ENCODE results near the gene ANKRD33B.

ANKRD33B gene

DNA sequence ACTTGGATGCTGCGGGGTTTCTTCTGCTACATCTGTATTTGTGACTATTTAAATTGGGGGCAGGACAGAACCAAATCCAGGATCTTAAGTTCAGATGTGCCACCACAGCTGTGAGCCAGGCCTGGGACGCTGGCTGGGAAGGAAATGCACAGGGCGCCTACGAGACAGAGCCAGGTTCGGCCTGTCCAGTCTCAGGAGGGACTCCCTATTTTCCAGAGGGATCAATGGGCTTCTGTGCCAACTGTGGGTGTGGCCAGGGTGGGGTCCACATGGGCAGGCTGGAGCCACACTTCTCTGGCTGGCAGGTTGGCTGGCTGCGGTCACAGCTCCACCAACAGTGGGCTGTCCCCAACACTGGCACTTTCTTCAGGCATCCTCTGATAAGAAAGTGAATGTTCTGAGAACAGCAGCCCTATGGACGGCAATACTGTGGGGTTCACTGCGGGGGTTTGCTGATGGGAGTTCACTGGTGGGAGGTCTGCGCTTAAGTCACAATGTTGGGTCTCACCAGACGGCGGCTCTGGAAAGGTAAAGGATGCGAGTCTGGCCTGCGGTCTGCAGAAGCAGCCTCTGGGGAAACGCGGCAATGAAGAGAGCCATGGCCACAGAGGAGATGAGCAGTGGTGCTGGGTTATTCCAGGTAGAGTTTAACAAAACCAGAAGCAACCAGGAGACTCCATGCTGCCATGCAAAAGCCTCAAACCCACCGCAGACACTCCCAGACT is 119.1 kb downstream of the ANKRD33B start:
- DNase-seq: no peak

DNA sequence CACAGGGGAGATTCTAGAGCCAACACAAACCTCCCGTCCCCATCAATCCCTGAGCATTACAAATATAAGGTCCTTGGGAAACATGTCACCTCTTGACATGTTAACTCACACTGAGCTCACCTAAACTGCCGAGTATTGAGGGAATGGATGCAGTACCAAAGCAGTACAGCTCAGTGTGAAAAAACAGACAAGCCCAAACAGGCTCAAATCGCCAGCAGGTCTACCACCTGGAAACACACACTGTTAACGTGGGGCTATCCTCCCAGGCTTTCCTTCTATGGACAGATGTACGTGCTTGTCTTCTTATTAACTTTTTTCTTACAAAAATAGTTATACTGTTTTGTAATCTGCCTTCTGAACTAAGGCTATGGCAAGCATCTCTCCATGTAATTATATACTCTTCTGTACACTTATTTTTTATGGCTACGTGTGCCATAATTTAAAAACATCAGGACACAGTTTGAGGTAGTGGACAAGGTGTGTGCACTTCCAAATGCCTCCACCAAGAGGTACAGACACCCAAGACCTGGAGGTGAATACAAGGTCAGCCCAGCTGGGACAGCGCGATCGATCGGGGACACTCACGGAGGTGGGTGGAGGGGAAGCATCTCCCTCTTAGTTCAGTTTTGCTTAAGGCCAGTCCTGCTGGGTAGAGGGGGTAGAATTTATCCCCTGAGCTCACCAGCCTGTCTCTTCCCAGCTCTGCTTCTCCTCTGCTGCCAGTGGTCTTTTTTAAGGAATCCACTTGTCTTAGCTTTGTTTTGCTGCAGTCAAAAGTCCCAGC is 120.6 kb downstream of the ANKRD33B start:
- DNase-seq: no peak

DNA sequence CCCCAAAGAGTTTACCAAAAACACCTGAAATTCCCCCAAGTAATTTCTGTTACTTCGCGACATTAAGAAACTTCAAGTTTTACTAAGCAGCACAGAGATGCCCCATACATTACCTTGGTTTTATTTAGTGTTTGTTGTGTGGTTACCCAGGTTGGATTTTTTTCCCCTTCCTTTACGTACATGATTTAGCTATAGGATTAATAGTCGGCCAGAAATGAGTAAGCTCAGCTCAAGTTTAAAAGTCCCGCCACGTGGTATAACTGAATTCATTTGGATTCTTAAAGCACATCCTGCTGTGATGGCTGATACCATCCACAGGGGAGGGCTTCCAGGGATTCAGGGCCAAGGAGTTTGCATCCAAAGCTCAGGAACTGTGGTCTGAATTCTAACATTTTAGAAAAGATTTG is 121.2 kb downstream of the ANKRD33B start:
- DNase-seq: no peak

DNA sequence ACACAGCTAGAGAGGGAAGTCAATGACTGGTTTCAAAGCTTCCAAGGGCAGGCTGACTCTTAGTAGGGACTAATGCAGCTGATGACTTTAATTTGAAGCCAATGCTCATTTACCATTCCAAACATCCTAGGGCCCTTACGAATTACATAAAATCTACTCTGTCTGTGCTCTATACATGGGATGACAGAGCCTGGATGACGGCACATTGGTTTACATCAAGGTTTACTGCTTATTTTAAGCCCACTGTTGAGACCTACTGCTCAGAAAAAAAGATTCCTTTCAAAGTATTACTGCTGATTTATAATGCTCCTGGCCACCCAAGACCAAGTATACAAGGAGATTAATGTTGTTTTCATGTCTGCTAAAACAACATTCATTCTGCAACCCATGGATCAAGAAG is 123.0 kb downstream of the ANKRD33B start:
- no peak for DNase-seq

DNA sequence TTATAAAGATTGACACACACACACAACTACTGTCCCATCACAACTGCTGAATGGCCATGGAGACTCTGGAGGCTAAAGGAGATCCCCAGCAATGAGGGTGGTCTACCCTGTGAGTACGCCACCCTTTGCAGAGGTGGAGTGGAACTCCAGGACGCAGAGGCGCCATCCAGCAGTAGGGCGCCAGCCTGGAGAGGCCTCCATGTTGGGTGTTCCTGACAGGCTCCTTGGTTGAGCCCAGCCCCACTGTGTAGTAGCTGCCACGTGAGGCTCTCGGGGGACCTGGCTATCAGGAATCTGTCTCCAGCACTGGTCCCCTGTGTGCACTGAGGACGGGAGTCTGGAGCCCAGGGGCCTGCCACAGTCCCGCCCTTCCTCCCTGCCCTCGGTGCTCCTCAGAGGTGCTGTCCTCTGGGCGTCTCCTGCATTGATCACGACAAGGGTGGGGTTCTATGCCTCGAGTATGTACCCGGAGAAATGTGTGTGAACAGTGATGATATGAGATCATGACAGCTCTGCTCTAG is 124.8 kb downstream of the ANKRD33B start:
- DNase-seq: no peak

DNA sequence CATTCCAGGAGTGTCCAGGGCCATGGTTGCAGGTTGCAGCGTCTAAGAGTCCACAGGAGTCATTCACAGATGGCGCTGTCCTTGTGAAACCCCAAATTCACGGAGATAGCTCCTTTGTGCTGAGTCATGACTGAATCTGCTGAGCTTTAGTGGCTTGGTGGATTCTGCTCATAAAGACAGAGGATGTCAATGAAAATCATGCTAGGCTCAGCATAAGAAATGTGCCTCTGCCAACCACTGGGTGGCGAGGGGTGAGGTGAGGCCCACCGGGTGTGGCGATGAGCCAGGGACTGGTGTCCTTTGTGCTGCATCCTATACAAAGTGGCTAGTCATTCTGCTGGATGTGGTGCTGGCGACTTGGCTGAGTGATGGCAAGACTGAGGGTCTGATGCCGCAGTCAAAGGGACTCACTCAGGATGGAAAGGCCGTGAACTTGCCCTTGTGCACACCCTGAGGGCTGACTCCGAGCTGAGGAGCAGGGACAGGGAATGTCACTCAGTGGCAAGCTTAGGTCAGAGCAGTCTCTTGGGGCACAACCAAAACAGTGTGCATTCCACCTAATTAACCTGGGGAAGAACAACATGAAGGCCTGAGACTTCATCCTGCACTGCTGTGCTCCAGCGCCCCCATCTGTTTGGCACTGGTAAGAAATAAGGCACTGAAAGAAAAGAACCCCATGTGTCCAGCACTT is 125.7 kb downstream of the ANKRD33B start:
- no peak for DNase-seq

DNA sequence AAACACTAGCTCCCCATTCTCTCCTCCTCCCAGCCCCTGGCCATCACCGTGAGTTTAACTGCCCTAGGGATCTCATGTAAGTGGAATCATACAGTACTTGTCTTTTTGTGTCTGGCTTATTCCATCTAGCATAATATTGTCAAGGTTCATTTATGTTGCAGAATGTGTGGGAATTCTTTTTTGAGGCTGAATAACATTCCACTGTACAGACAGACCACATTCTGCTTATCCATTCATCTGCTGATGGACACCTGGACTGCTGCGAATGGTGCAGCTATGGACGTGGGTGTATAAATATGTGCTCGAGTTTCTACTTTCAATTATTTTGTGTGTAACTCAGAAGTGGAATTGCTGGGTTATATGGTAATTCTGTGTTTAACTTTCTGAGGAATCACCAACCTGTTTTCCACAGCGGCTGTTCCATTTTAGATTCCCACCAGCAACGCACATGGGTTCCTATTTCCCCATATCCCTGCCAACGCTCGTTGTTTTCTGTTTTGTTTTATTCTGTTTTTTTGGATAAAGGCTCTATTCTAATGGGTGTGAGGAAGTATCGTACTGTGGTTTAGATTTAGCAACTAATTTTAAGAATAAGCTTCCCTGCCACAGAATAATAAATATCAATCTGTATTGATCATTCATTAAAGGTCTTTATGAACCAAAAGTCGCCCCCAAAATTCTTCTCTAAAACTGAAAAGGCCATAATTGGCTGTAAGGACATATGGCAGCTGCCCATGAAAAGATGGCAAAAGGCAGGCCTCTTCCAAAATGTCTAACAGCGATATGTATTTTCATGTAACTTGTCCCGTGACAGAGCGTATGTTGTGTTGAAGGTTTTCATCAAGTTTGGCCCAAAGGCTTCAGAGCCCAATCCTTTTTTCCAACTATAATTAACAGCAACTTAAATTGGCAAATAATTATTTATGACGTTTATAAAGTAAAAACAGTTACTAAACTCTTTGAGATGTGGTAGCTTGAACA is 126.9 kb downstream of the ANKRD33B start:
- no peak for DNase-seq

DNA sequence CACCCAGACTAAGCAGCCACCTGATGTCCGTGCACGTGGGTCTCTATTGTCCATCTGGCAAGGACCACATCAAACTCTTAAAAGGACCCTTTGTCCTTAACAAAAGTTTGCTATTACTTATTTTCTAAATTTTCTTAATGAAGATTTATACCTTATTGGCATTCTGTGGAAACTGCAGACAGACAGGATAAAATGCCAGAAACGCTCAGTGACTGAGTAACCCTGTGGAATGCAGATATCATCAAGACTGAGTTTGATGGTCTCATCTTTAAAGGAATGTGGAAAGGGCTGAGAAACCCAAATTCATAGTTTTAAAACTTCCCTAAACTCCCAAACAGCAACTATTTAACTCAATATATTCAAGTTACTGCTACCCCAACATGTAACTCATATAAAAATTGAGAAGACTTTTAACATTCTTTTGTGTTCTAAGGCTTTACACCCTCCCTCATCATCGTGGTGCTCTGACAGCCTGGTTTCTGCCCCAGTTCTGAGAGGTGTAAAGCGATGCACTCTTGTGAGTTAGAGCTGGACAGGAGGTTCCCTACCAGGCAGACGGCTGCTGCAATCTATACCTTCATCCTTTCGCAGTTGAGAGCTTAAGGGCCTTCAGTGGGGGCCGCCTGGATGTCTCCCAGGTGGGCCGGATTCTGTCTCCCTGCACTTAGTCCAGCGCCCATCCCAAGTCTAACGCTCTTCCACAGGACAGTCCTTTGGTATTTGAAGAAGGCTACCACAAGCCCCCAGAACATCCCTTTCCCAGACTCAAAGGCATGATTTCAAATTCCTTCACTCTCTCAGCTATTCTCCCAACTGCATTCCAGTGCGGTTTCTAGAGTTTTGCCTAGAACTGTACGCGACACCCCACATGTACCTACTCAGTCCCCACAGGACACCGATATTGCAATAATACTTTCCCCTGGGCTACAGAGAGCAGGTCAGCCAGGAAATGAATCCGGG is 128.2 kb downstream of the ANKRD33B start:
- DNase-seq: no peak

DNA sequence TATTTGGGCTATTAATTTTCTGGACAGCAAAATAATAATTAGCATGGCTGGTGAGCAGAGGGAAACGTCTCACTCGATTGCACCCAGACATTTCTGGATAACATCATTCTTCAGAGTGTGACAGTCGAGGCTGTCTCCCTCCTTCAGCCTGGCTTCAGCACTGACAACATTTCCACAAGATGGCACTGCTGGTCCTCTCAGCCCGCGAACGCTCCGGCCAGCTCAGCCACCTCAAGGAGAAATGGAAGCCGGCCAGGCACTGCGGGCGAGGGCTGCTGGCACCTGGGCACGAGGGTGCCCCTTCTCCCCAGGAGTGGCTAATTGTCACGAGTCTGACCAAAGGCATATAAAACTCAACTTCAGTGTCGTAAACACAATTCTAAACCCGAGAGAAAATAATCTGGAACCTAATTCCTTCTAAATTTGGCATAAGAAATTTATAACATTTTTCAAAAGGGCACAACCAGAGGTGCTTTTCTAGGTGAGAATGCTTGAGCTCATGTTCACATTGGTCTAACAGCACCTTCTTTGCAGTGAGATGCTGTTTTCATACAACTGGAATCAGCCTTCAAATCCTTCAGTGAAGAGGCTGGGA is 131.3 kb downstream of the ANKRD33B start:
- DNase-seq: no peak

DNA sequence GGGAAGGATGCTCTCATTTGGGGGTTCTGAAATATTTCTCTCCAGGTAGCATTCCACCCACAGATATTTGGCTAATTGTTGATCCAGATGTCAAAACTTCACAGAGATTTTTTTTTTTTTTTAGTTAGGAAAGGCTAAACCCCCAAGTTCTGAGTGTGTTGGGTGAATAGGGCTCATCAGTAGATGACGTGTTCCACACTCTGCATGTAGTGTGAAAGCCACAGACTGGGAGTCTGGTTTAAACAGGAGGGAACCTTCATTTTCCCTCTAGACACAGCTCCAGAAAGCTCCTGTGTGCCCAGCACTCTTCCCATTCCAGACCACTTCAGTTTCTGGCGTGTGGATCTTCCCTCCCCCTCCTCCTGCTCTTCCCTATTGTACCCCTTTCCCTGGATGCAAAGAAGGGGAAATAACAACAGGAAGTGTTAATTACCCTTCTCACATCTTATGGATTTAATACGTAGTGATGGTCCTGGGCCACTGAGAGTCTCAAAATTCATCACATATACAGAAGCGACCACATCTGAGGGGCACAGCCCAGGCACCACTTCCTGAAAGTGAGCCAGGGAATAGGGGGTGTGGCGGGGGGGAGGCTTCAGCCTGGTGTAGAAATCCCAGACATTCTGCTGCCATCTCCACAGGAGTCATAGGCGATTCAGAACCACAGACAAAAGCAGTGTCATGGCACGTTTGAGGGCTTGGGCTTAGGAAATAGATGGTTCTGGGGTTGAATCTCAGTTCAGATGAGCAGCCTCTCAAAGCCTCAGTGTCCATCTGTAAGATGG is 132.1 kb downstream of the ANKRD33B start:
- DNase-seq: no peak

DNA sequence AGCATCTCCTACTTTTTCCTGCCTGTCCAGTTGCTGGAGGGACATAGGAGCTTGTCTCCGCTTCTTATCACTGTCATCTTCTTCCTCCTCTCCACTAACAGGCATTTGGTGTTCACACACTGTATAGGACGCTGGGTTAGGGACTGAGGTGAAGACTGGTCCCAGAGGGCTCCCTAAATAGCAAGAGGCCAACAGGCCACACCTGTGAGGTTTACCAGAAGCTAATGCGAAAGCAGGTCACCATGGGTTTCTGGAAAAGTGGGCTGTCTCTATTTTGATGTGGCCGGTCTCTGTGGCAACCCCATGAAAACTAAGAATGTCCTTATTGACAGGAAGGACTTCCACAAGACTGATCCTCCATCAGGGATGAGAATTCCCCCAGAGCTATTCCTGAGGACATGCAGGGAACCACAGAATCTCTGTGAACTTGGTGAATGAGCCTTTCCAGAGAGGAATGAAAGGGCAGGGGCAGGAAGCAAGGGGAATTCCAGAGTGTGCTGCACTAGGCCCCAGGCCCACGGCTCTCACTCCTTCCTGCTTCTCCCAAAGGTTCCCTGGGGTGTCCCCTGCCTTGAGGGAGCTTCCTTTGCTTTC is 135.5 kb downstream of the ANKRD33B start:
- DNase-seq: no peak

DNA sequence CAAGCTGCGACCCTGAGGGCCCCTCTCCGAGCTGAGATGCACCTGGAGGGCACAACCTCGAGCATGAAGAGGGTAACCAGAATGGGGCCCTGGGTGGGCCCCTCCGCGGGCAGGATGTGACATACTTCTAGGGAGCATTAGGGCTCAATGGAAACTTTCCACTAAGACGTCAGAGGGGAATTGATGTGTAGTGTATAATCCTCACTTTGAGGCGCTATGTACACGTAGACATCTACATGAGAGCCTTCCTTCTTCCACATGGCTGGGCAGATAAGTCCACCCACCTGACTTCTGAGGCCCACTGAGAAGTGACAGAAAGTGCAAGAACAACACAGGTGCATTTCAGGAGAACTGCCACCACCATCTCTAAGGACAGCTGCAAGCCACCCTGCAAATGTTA is 136.1 kb downstream of the ANKRD33B start:
- DNase-seq: no peak

DNA sequence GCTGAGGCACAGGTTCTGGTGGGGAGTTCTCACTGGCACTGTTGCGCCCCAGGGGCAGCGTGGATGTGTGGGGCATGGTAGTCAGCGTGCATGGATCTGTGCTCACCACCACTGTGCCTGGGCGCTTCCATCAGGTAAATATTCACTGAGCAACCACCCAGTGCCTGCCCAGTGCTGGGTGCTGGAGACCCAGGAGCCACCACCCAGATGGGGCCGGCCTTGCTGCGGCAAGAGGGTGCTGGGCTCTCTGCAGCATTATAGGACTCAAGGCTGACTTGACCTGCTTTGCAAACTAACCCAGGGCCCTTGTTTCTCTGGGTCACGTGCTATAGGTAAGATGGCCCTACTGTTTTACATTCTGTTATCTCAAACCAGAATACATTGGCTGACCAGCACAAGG is 136.6 kb downstream of the ANKRD33B start:
- DNase-seq: no peak

DNA sequence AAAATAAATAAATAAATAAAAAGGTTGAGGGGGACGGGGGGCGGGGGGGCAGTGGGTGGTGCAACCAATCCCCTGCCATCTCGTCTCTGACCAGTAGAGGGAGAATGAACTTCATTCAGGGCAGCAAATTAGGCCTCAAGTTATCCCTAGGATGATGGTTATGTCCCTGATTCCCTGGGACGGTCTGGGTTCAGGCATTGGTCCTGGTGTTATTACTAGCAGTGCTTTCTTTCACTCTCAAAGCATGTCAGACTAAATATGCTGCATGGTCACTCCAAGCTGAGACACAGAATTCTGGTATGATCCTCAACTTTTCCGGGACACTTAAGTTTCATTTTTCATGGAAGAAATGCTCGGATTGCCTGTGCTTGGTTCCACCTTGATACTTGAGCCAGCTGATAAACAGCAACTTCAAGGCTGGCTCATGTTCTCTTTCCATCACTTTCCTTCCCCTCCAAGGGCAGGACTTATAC is 137.7 kb downstream of the ANKRD33B start:
- DNase-seq: no peak

DNA sequence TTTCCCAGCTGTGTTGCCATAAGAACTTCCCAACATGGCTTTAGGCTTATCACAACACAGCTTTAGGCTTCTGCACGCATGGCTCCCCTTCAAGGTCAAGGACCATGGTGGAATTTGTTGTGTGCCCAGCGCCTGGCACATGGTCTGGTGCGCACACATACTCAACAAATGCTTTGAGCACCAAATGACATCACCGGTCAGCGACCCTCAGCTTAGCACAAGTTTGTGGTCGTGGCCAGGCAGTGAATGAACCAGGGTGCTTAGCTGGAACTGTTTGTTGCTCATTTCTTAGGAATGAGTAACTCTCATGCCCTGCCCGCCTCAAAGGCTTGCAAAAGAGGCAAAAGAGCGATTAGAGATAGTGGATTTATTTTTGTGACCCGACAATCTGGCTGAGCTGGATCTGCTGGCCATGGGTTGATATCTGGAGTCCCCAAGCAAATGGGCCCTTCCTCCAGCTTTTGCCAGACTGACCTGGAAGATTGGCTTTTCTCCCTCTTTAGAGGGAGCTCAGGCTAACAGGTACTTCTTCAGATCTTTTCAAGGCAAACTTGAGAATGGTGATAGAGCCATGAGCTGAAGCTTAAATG is 138.3 kb downstream of the ANKRD33B start:
- no peak for DNase-seq

DNA sequence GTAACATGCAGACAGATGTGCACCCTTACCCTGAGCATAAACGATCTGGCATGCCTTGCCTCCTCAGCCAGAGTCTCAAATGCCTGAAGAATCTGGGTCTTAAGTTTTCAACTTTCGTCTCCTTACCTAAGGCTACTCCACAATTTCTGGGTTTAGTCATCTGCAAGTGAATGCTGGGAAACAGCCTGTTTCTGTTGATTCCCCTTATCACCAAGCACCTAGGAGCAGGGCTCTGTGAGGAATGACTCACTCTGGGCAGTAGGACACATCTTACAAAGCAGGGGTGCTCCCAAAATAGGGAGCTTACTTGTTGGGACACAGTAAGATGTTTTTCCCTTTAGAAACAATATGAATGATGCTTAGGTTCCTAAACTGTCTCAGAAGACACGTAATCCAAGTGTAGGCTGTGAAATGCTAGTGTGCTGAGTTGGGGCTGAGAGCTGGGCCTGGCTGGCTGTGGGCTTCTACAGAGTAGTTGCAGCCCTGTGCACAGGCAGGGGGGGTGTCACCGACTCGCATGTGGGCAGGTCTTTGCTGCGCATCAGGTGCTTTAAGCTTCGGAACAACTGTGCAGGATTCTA is 139.1 kb downstream of the ANKRD33B start:
- no peak for DNase-seq

DNA sequence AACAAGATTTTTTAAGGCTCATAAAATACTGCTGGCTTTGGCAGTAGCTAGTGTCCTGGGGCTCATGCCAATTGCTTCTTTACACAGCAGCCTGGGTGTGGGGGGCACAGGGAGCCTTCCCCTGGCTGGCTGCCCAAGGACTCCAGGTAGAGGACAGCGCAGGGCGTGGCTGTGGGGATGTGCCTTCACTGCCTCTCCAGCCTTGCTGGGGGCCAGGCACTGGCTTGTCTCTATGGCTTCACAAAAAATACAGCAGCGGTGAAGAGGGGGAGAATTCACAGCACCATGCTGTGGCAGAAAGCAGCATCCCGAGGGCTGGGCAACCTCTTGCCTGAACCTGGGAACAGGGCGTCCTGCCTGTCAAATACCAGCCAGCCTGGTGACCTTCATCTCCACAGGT is 139.8 kb downstream of the ANKRD33B start:
- DNase-seq: no peak

DNA sequence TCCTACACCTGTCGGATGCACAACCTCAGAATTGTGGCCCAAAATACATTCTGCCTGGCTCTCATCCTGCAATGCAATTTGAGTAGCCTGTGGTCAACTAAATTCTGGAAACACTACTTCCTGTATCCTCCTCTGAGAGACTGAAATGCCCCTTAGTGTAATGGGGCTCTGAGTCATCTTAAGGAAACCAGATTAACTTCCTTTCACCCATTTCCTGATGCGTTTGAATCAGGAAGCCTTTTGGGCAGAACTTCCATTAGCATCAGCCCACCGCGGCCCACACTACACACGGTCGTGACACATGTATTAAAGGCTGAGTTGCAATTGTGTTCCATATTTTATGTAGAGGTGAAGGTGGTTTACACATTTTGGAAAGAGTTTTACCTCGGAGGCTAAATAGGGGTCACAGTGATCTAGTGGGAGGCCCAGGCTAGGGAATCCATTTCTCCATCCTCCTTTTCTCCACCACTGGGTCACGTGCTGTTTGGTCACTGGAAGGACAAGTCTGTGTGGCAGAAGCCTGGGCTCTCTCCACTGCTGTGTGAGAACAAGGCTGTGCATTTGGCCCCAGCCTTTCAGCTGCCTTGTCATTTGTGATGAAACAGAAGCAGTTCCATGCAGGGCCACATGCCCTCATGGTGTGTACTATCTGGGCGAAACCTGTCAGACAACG is 141.2 kb downstream of the ANKRD33B start:
- no peak for DNase-seq

All from NCI-H1048 (cell line).